Muscle of leg (tissue), 11 donors: ENCODE results near the gene FBXO42. TPM values are rescaled to one million over a fixed set of nuclear protein-coding genes. Genes with fewer than 3 reads are reported as not detected.

ENCODE experiments used
- DNase-seq: peaks from one replicate; pipeline ENCODE4 v3.0.0; 2013
- H3K27ac ChIP-seq: one replicate; pipeline ENCODE4 v1.5.1; 2013; ENCODE audit warnings: mild to moderate bottlenecking, low read length, control low read depth
- H3K27me3 ChIP-seq: one replicate; pipeline ENCODE4 v1.6.1; 2013; ENCODE audit warnings: low read length; ENCODE audit not compliant: control insufficient read depth, insufficient read depth
- H3K36me3 ChIP-seq: one replicate; pipeline ENCODE4 v1.6.1; 2013; ENCODE audit warnings: low read length; ENCODE audit not compliant: control insufficient read depth, insufficient read depth
- H3K4me1 ChIP-seq: one replicate; pipeline ENCODE4 v1.6.1; 2013; ENCODE audit warnings: low read length; ENCODE audit not compliant: control insufficient read depth, insufficient read depth
- H3K4me3 ChIP-seq: one replicate; pipeline ENCODE4 v1.5.1; 2013; ENCODE audit warnings: low read length, control low read depth
- H3K9me3 ChIP-seq: replicated peaks from 2 replicates; pipeline ENCODE4 v1.6.1; 2013; ENCODE audit warnings: low read depth, low read length; ENCODE audit not compliant: control insufficient read depth
- WGBS: methylation state at CpG from one replicate; pipeline ENCODE4 v1.1.5; 2013; ENCODE audit warnings: missing lambda C conversion rate; ENCODE audit not compliant: insufficient coverage; 5-methylcytosine and 5-hydroxymethylcytosine counted together
- polyA plus RNA-seq, 8 donors: library from polyadenylated mRNA; unstranded; fragments of 120-200 nt; gene quantifications; one replicate each; pipeline versions ENCODE4 v1.2.1 to v1.2.3, GENCODE V29; 2013; ENCODE audit warnings: inconsistent platforms in 1 of 8, low replicate concordance in 1 of 8; ENCODE audit not compliant: insufficient read length in 8 of 8, insufficient read depth in 1 of 8
- total RNA-seq: library from RNA; stranded (reverse); fragments of 120-200 nt; gene quantifications from one replicate; pipeline ENCODE4 v1.2.4, GENCODE V29; 2013

Gene FBXO42
- total and polyA plus RNA-seq, 9 donors: 14.8 to 21.0 (median 16.5) TPM

GRCh38 chr1:16387201-16388188, 35.2 kb upstream of the FBXO42 start:
- peak; percentile 91 for DNase-seq
- 40% methylated on average over 5 of the region's 14 CpGs for whole genome bisulfite sequencing
- H3K4me3 ChIP-seq: peak overlapping the region; percentile 14

GRCh38 chr1:16386454-16387113, 34.3 kb upstream of the FBXO42 start:
- H3K4me3 ChIP-seq: no peak overlapping the region
- peak overlapping the region; percentile 86 for H3K27ac ChIP-seq
- peak; percentile 77 for DNase-seq
- no CpG with 5 or more reads among the region's 5 CpGs for WGBS
- no peaks in the 10 kb centered on the region for H3K9me3 ChIP-seq
- peaks cover 46% of the 10 kb centered on the region for H3K4me1 ChIP-seq
- no peaks in the 10 kb centered on the region for H3K36me3 ChIP-seq
- H3K27me3 ChIP-seq: no peaks in the 10 kb centered on the region

More at GRCh38 chr1:16387201-16388188, 35.2 kb upstream of the FBXO42 start:
- H3K4me1 ChIP-seq: peaks cover 54% of the 10 kb centered on the region
- H3K27ac ChIP-seq: peak overlapping the region; percentile 86
- no peaks in the 10 kb centered on the region for H3K27me3 ChIP-seq
- H3K36me3 ChIP-seq: no peaks in the 10 kb centered on the region
- H3K9me3 ChIP-seq: no peaks in the 10 kb centered on the region

GRCh38 chr1:16385659-16386453, 33.6 kb upstream of the FBXO42 start:
- Histone ChIP-seq H3K4me3 (no peak overlapping the region), H3K4me1 (peaks cover 40% of the 10 kb centered on the region), H3K9me3 (no peaks in the 10 kb centered on the region), H3K27me3 (no peaks in the 10 kb centered on the region), H3K27ac (peak overlapping the region; percentile 69), H3K36me3 (no peaks in the 10 kb centered on the region)
- DNase-seq: no peak
- 81% methylated on average over 5 of the region's 9 CpGs for WGBS

GRCh38 chr1:16383888-16384287, 31.6 kb upstream of the FBXO42 start:
- Histone ChIP-seq H3K4me1 (peaks cover 38% of the 10 kb centered on the region), H3K4me3 (no peak overlapping the region), H3K9me3 (no peaks in the 10 kb centered on the region), H3K27ac (no peak overlapping the region), H3K27me3 (no peaks in the 10 kb centered on the region), H3K36me3 (no peaks in the 10 kb centered on the region)
- no peak for DNase-seq
- no CpG with 5 or more reads among the region's 5 CpGs for WGBS

- 83% methylated on average over 1 of the region's 4 CpGs for WGBS
- Histone ChIP-seq H3K36me3 (peaks cover 2% of the 10 kb centered on the region), H3K9me3 (no peaks in the 10 kb centered on the region), H3K4me1 (peaks cover 28% of the 10 kb centered on the region), H3K27me3 (no peaks in the 10 kb centered on the region), H3K4me3 (no peak overlapping the region), H3K27ac (no peak overlapping the region)
- DNase-seq: no peak
These were observed 28.6 kb upstream of the FBXO42 start for GRCh38 chr1:16380868-16381267.

- 66% methylated on average over 4 of the region's 7 CpGs for WGBS
- Histone ChIP-seq H3K4me1 (peaks cover 23% of the 10 kb centered on the region), H3K36me3 (peaks cover 7% of the 10 kb centered on the region), H3K27ac (no peak overlapping the region), H3K9me3 (no peaks in the 10 kb centered on the region), H3K27me3 (no peaks in the 10 kb centered on the region), H3K4me3 (no peak overlapping the region)
- no peak for DNase-seq
These were observed 26.2 kb upstream of the FBXO42 start for GRCh38 chr1:16378443-16378842.

GRCh38 chr1:16376971-16377370, 24.7 kb upstream of the FBXO42 start:
- H3K27me3 ChIP-seq: no peaks in the 10 kb centered on the region
- no peak overlapping the region for H3K4me3 ChIP-seq
- no peak for DNase-seq
- no peak overlapping the region for H3K27ac ChIP-seq
- peaks cover 13% of the 10 kb centered on the region for H3K36me3 ChIP-seq
- 86% methylated on average over 1 of the region's 4 CpGs for WGBS
- no peaks in the 10 kb centered on the region for H3K9me3 ChIP-seq
- peaks cover 28% of the 10 kb centered on the region for H3K4me1 ChIP-seq

- DNase-seq: no peak
- Histone ChIP-seq H3K27me3 (no peaks in the 10 kb centered on the region), H3K27ac (peak overlapping the region; percentile 62), H3K4me1 (peaks cover 30% of the 10 kb centered on the region), H3K36me3 (peaks cover 16% of the 10 kb centered on the region), H3K9me3 (no peaks in the 10 kb centered on the region), H3K4me3 (no peak overlapping the region)
- WGBS: 78% methylated on average over 11 of the region's 15 CpGs
These were observed 23.5 kb upstream of the FBXO42 start for GRCh38 chr1:16375521-16376340.

- H3K27ac ChIP-seq: no peak overlapping the region
- DNase-seq: no peak
- H3K4me1 ChIP-seq: peaks cover 33% of the 10 kb centered on the region
These were observed 22.0 kb upstream of the FBXO42 start for GRCh38 chr1:16374266-16374665.

More at GRCh38 chr1:16374266-16374665, 22.0 kb upstream of the FBXO42 start:
- H3K36me3 ChIP-seq: peaks cover 16% of the 10 kb centered on the region
- H3K4me3 ChIP-seq: no peak overlapping the region
- H3K9me3 ChIP-seq: no peaks in the 10 kb centered on the region
- no peaks in the 10 kb centered on the region for H3K27me3 ChIP-seq
- WGBS: 80% methylated on average over 1 of the region's 3 CpGs
